Peyer's patch (tissue), 4 donors: Measurements from ENCODE around the gene RABL3.

Experiments
- CTCF ChIP-seq, 6 experiments: fragments of 450-650 bp in 4 of 6; fragments of 200-600 bp in 2 of 6; sonication (generic) in 1 of 6; IDR thresholded peaks; one replicate each; pipeline ENCODE4 v1.5.1; 2017 to 2019; ENCODE audit warnings: antibody characterized with exemption in 6 of 6, mild to moderate bottlenecking in 3 of 6, moderate library complexity in 1 of 6
- POLR2A ChIP-seq, 2 donors: fragments of 450-650 bp; IDR thresholded peaks; one replicate each; pipeline ENCODE4 v1.5.1; 2017; ENCODE audit warnings: antibody characterized with exemption in 2 of 2, mild to moderate bottlenecking in 2 of 2, moderate library complexity in 2 of 2

DNA sequence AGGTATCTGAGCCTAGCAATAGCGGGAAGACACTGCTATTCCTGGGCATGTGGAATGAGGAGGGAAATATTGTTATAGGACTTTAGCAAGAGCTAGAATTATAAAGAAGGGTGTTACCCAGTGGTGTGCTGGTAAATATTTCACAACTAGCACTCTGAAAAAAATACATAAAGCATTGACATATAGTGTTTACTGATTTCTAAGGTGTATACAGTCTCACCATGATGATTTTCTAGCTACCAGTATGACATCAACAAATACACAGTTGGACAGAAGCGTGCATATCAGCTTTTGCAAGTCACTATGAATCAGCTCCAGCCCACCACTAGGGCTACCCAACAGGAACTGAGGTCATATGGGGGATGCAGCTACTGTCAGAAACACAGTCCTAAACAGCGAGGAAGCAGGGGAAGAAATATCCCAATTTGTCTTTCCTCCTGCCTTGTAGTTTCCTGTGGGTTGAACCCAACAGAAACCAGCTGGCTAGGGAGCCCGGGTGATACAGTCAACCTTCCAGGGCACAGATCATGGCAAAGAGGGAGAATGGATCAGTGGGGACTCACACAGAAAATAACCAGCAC, 99.9 kb downstream of the RABL3 start:
- TF ChIP-seq CTCF (IDR thresholded peaks at IDR 0.05), result no peak
- no peak for TF ChIP-seq POLR2A (IDR thresholded peaks at IDR 0.05)
